DMS114 treated with DMSO at 0.1 percent for 48 hours (cell line): ENCODE data around the gene PITHD1.
A peak's percentile ranks its signal among the peaks of the same experiment; 100 is the strongest.
"Not testable (repeated sequence)": the region's sequence is repeated elsewhere in the genome, so short reads cannot be mapped to it uniquely, and the experiment has no call there.

Experiments used
- DNase-seq: peaks from one replicate; lab custom pipeline; 2025; ENCODE audit not compliant: unreplicated experiment; lab: John Stamatoyannopoulos, UW

PITHD1 gene

GRCh38 chr1:23772854-23773242 lies 5.4 kb upstream of the PITHD1 start:
- no peak for DNase-seq

- DNase-seq, result no peak
Measured at GRCh38 chr1:23774174-23774880, 3.9 kb upstream of the PITHD1 start.

- no peak for DNase-seq
Measured at GRCh38 chr1:23776217-23776616, 2.0 kb upstream of the PITHD1 start.

GRCh38 chr1:23779826-23780371 lies 1.7 kb downstream of the PITHD1 start:
- no peak for DNase-seq

- DNase-seq, result not testable (repeated sequence)
Measured at GRCh38 chr1:23783141-23783540, 4.9 kb downstream of the PITHD1 start.

- no peak for DNase-seq
Measured at GRCh38 chr1:23784846-23785245, 6.6 kb downstream of the PITHD1 start.

GRCh38 chr1:23787701-23788100 lies 9.5 kb downstream of the PITHD1 start:
- no peak for DNase-seq

- no peak for DNase-seq
Measured at GRCh38 chr1:23788695-23789094, 10.5 kb downstream of the PITHD1 start.

- peak; percentile 70 for DNase-seq
Measured at GRCh38 chr1:23790696-23791515, 12.7 kb downstream of the PITHD1 start, which contains the start of gene LYPLA2. Gene LYPLA2, plus strand, starts transcription at chr1:23791145. Its CDS starts 1,538 bp downstream, at chr1:23792683.

- no peak for DNase-seq
Measured at GRCh38 chr1:23791516-23792047, 13.4 kb downstream of the PITHD1 start.

- DNase-seq, result no peak
Measured at GRCh38 chr1:23792151-23792945, 14.1 kb downstream of the PITHD1 start.

- DNase-seq, result no peak
Measured at GRCh38 chr1:23793018-23793781, 15.0 kb downstream of the PITHD1 start.

GRCh38 chr1:23793861-23794731 lies 15.9 kb downstream of the PITHD1 start:
- DNase-seq, result no peak

GRCh38 chr1:23794732-23795182 lies 16.5 kb downstream of the PITHD1 start:
- not testable (repeated sequence) for DNase-seq

GRCh38 chr1:23795676-23796465 lies 17.7 kb downstream of the PITHD1 start:
- no peak for DNase-seq

GRCh38 chr1:23796466-23797271 lies 18.5 kb downstream of the PITHD1 start:
- DNase-seq, result no peak
